Parathyroid adenoma (tissue), 2 donors: ENCODE data around the gene CCL28.

Source experiments
- H2AFZ ChIP-seq: fragments of 300-600 bp; sonication (generic); one replicate; pipeline ENCODE4 v1.7.0; 2017; ENCODE audit warnings: antibody characterized with exemption, mild to moderate bottlenecking
- H3K27ac ChIP-seq: fragments of 300-600 bp; sonication (generic); one replicate; pipeline ENCODE4 v1.7.0; 2017
- H3K27me3 ChIP-seq: fragments of 300-600 bp; sonication (generic); one replicate; pipeline ENCODE4 v1.7.0; 2017; ENCODE audit warnings: low read length; ENCODE audit not compliant: control insufficient read depth, insufficient read depth
- H3K36me3 ChIP-seq: fragments of 300-600 bp; sonication (generic); one replicate; pipeline ENCODE4 v1.7.0; 2017; ENCODE audit warnings: low read length; ENCODE audit not compliant: control insufficient read depth, insufficient read depth
- H3K4me1 ChIP-seq: fragments of 300-600 bp; sonication (generic); one replicate; pipeline ENCODE4 v1.7.0; 2017; ENCODE audit warnings: control low read depth
- H3K4me2 ChIP-seq: fragments of 300-600 bp; sonication (generic); one replicate; pipeline ENCODE4 v1.7.0; 2017; ENCODE audit warnings: low read length
- H3K4me3 ChIP-seq: fragments of 300-600 bp; sonication (generic); one replicate; pipeline ENCODE4 v1.7.0; 2017; ENCODE audit warnings: low read depth, low read length
- H3K79me2 ChIP-seq: fragments of 300-600 bp; sonication (generic); one replicate; pipeline ENCODE4 v1.7.0; 2017; ENCODE audit warnings: control low read depth
- H3K9ac ChIP-seq: fragments of 300-600 bp; sonication (generic); one replicate; pipeline ENCODE4 v1.7.0; 2017; ENCODE audit warnings: mild to moderate bottlenecking
- H3K9me3 ChIP-seq: fragments of 300-600 bp; sonication (generic); one replicate; pipeline ENCODE4 v1.7.0; 2017; ENCODE audit warnings: low read length; ENCODE audit not compliant: control insufficient read depth
- CTCF ChIP-seq: fragments of 300-600 bp; sonication (generic); IDR thresholded peaks from one replicate; pipeline ENCODE4 v1.7.0; 2017; ENCODE audit warnings: antibody characterized with exemption, mild to moderate bottlenecking
- donor health status: primary hyperparathyroidism.

CCL28 gene

GRCh38 chr5:43352131-43352530 is 60.1 kb downstream of the CCL28 start:
- Histone ChIP-seq H3K36me3 (no peaks in the 10 kb centered on the region), H3K9ac (no peak overlapping the region), H3K4me1 (no peaks in the 10 kb centered on the region), H2AFZ (no peak overlapping the region), H3K27me3 (no peaks in the 10 kb centered on the region), H3K79me2 (no peaks in the 10 kb centered on the region), H3K27ac (no peak overlapping the region), H3K4me2 (no peak overlapping the region), H3K4me3 (no peak overlapping the region), H3K9me3 (no peaks in the 10 kb centered on the region)
- TF ChIP-seq CTCF, result no peak

GRCh38 chr5:43348861-43349363 is 63.3 kb downstream of the CCL28 start:
- Histone ChIP-seq H3K9ac (no peak overlapping the region), H3K9me3 (no peaks in the 10 kb centered on the region), H3K27ac (no peak overlapping the region), H3K4me3 (no peak overlapping the region), H3K79me2 (no peaks in the 10 kb centered on the region), H2AFZ (no peak overlapping the region), H3K27me3 (no peaks in the 10 kb centered on the region), H3K36me3 (no peaks in the 10 kb centered on the region), H3K4me1 (no peaks in the 10 kb centered on the region), H3K4me2 (no peak overlapping the region)
- TF ChIP-seq CTCF, result no peak

GRCh38 chr5:43348207-43348606 is 64.0 kb downstream of the CCL28 start:
- H3K79me2 ChIP-seq, result no peaks in the 10 kb centered on the region
- H3K4me1 ChIP-seq, result no peaks in the 10 kb centered on the region
- no peak overlapping the region for H3K4me2 ChIP-seq
- no peak overlapping the region for H3K4me3 ChIP-seq
- no peak overlapping the region for H2AFZ ChIP-seq
- H3K27ac ChIP-seq, result no peak overlapping the region
- H3K27me3 ChIP-seq, result no peaks in the 10 kb centered on the region
- H3K9ac ChIP-seq, result no peak overlapping the region
- H3K36me3 ChIP-seq, result no peaks in the 10 kb centered on the region
- no peak for TF ChIP-seq CTCF
- no peaks in the 10 kb centered on the region for H3K9me3 ChIP-seq

GRCh38 chr5:43338862-43339261 is 73.3 kb downstream of the CCL28 start:
- no peaks in the 10 kb centered on the region for H3K9me3 ChIP-seq
- no peak overlapping the region for H2AFZ ChIP-seq
- no peak overlapping the region for H3K27ac ChIP-seq
- no peak overlapping the region for H3K9ac ChIP-seq
- no peaks in the 10 kb centered on the region for H3K36me3 ChIP-seq
- H3K27me3 ChIP-seq, result no peaks in the 10 kb centered on the region
- H3K79me2 ChIP-seq, result no peaks in the 10 kb centered on the region
- no peak overlapping the region for H3K4me2 ChIP-seq
- no peak overlapping the region for H3K4me3 ChIP-seq
- H3K4me1 ChIP-seq, result no peaks in the 10 kb centered on the region
- TF ChIP-seq CTCF, result no peak

- H3K36me3 ChIP-seq, result no peaks in the 10 kb centered on the region
- no peak for TF ChIP-seq CTCF
- H2AFZ ChIP-seq, result no peak overlapping the region
- H3K4me1 ChIP-seq, result no peaks in the 10 kb centered on the region
- H3K9me3 ChIP-seq, result no peaks in the 10 kb centered on the region
- no peak overlapping the region for H3K9ac ChIP-seq
- no peak overlapping the region for H3K27ac ChIP-seq
- H3K27me3 ChIP-seq, result no peaks in the 10 kb centered on the region
- no peak overlapping the region for H3K4me3 ChIP-seq
- no peaks in the 10 kb centered on the region for H3K79me2 ChIP-seq
- no peak overlapping the region for H3K4me2 ChIP-seq
Observed at GRCh38 chr5:43336159-43336558, 76.0 kb downstream of the CCL28 start.
